IPS DF 6.9 (cell line): ENCODE data around the gene PGF.

Experiments
- DNase-seq: peaks from one replicate; pipeline ENCODE4 v3.0.0-alpha.2; 2013; ENCODE audit warnings: low read depth, low spot score
- H3K27ac ChIP-seq: one replicate; pipeline ENCODE4 v1.5.1; 2013; ENCODE audit warnings: low read length, control low read depth
- H3K27me3 ChIP-seq: 2 replicates; pipeline ENCODE4 v1.6.1; 2013; ENCODE audit warnings: mild to moderate bottlenecking, low read length; ENCODE audit not compliant: control insufficient read depth, insufficient read depth
- H3K36me3 ChIP-seq: 2 replicates; pipeline ENCODE4 v1.6.1; 2013; ENCODE audit warnings: low read length; ENCODE audit not compliant: control insufficient read depth, insufficient read depth
- H3K4me1 ChIP-seq: 2 replicates; pipeline ENCODE4 v1.6.1; 2013; ENCODE audit warnings: low read length; ENCODE audit not compliant: control insufficient read depth, insufficient read depth
- H3K4me3 ChIP-seq: 2 replicates; pipeline ENCODE4 v1.5.1; 2013; ENCODE audit warnings: mild to moderate bottlenecking, low read length
- H3K9me3 ChIP-seq: 2 replicates; pipeline ENCODE4 v1.6.1; 2013; ENCODE audit warnings: low read length, inconsistent platforms; ENCODE audit not compliant: control insufficient read depth, insufficient read depth
- WGBS: extraction: QIAGEN DNeasy Blood & Tissue Kit; methylation state at CpG from one replicate; pipeline ENCODE4 v1.1.7; 2013; ENCODE audit warnings: mixed read lengths, missing lambda C conversion rate; ENCODE audit not compliant: insufficient read length, insufficient coverage; 5-methylcytosine and 5-hydroxymethylcytosine counted together

PGF gene

GRCh38 chr14:74910556-74910955, 44.8 kb downstream of the PGF start:
- Histone ChIP-seq H3K4me1 (no peaks in the 10 kb centered on the region; the same call in 1 of the 2 replicates), H3K27me3 (no peaks in the 10 kb centered on the region), H3K9me3 (no peaks in the 10 kb centered on the region), H3K4me3 (no peak overlapping the region), H3K27ac (no peak overlapping the region), H3K36me3 (no peaks in the 10 kb centered on the region)
- WGBS, result no CpG with 5 or more reads among the region's 10 CpGs
- no peak for DNase-seq

GRCh38 chr14:74909911-74910310, 45.5 kb downstream of the PGF start:
- H3K4me1 ChIP-seq, result no peaks in the 10 kb centered on the region; the same call in 1 of the 2 replicates
- H3K27me3 ChIP-seq, result no peaks in the 10 kb centered on the region
- H3K36me3 ChIP-seq, result no peaks in the 10 kb centered on the region
- DNase-seq, result no peak
- H3K27ac ChIP-seq, result no peak overlapping the region
- WGBS, result no CpG with 5 or more reads among the region's 10 CpGs
- no peak overlapping the region for H3K4me3 ChIP-seq
- H3K9me3 ChIP-seq, result no peaks in the 10 kb centered on the region

- no peak overlapping the region for H3K27ac ChIP-seq
- WGBS, result no CpG with 5 or more reads among the region's 14 CpGs
- H3K36me3 ChIP-seq, result no peaks in the 10 kb centered on the region
- no peak for DNase-seq
- no peaks in the 10 kb centered on the region for H3K27me3 ChIP-seq
- H3K9me3 ChIP-seq, result no peaks in the 10 kb centered on the region
- H3K4me3 ChIP-seq, result no peak overlapping the region
- H3K4me1 ChIP-seq, result no peaks in the 10 kb centered on the region; the same call in 1 of the 2 replicates
Observed at GRCh38 chr14:74909501-74909900, 45.9 kb downstream of the PGF start.

GRCh38 chr14:74908861-74909341, 46.5 kb downstream of the PGF start:
- Histone ChIP-seq H3K4me3 (no peak overlapping the region), H3K9me3 (no peaks in the 10 kb centered on the region), H3K27ac (no peak overlapping the region), H3K4me1 (no peaks in the 10 kb centered on the region; the same call in 1 of the 2 replicates), H3K36me3 (no peaks in the 10 kb centered on the region), H3K27me3 (no peaks in the 10 kb centered on the region)
- WGBS, result no CpG with 5 or more reads among the region's 9 CpGs
- no peak for DNase-seq

- WGBS, result no CpG with 5 or more reads among the region's 6 CpGs
- no peak overlapping the region for H3K4me3 ChIP-seq
- peaks cover 5% of the 10 kb centered on the region for H3K36me3 ChIP-seq
- H3K9me3 ChIP-seq, result no peaks in the 10 kb centered on the region
- no peaks in the 10 kb centered on the region; the same call in 1 of the 2 replicates for H3K4me1 ChIP-seq
- no peak overlapping the region for H3K27ac ChIP-seq
- H3K27me3 ChIP-seq, result no peaks in the 10 kb centered on the region
- no peak for DNase-seq
Observed at GRCh38 chr14:74907744-74908143, 47.7 kb downstream of the PGF start.

GRCh38 chr14:74906925-74907521, 48.4 kb downstream of the PGF start:
- Histone ChIP-seq H3K4me3 (no peak overlapping the region), H3K36me3 (peaks cover 12% of the 10 kb centered on the region), H3K27me3 (no peaks in the 10 kb centered on the region), H3K4me1 (no peaks in the 10 kb centered on the region), H3K9me3 (no peaks in the 10 kb centered on the region), H3K27ac (no peak overlapping the region)
- DNase-seq, result no peak
- no CpG with 5 or more reads among the region's 12 CpGs for WGBS

GRCh38 chr14:74905595-74906142, 49.7 kb downstream of the PGF start:
- Histone ChIP-seq H3K36me3 (peaks cover 16% of the 10 kb centered on the region), H3K4me3 (no peak overlapping the region), H3K27me3 (no peaks in the 10 kb centered on the region), H3K9me3 (no peaks in the 10 kb centered on the region), H3K4me1 (no peaks in the 10 kb centered on the region), H3K27ac (no peak overlapping the region)
- DNase-seq, result no peak
- WGBS, result no CpG with 5 or more reads among the region's 14 CpGs

- no peaks in the 10 kb centered on the region for H3K4me1 ChIP-seq
- no peaks in the 10 kb centered on the region for H3K9me3 ChIP-seq
- H3K27me3 ChIP-seq, result no peaks in the 10 kb centered on the region
- H3K36me3 ChIP-seq, result peaks cover 24% of the 10 kb centered on the region
- WGBS, result no CpG with 5 or more reads among the region's 6 CpGs
- DNase-seq, result no peak
- H3K27ac ChIP-seq, result no peak overlapping the region
- H3K4me3 ChIP-seq, result no peak overlapping the region
Observed at GRCh38 chr14:74904635-74905503, 50.5 kb downstream of the PGF start.

- no peak for DNase-seq
- Histone ChIP-seq H3K27me3 (no peaks in the 10 kb centered on the region), H3K36me3 (peaks cover 41% of the 10 kb centered on the region), H3K9me3 (no peaks in the 10 kb centered on the region), H3K27ac (no peak overlapping the region), H3K4me1 (no peaks in the 10 kb centered on the region), H3K4me3 (no peak overlapping the region)
- WGBS, result no CpG with 5 or more reads among the region's 10 CpGs
Observed at GRCh38 chr14:74902941-74903705, 52.3 kb downstream of the PGF start.

- DNase-seq, result no peak
- Histone ChIP-seq H3K9me3 (no peaks in the 10 kb centered on the region), H3K27me3 (no peaks in the 10 kb centered on the region), H3K27ac (no peak overlapping the region), H3K36me3 (peaks cover 61% of the 10 kb centered on the region), H3K4me1 (no peaks in the 10 kb centered on the region), H3K4me3 (no peak overlapping the region)
- no CpG with 5 or more reads among the region's 5 CpGs for WGBS
Observed at GRCh38 chr14:74898694-74899093, 56.7 kb downstream of the PGF start.
